GM12878 (cell line): ENCODE results near the gene PDPK1. TPM values are rescaled to one million over a fixed set of nuclear protein-coding genes. Genes with fewer than 3 reads are reported as not detected.

Experiments used
- BCLAF1 ChIP-seq: fragments of 450-650 bp; IDR thresholded peaks from 2 replicates; pipeline ENCODE4 v1.6.1; 2017; ENCODE audit warnings: antibody characterized with exemption, mild to moderate bottlenecking, moderate library complexity
- BRCA1 ChIP-seq: IDR thresholded peaks from 2 replicates; pipeline ENCODE4 v1.6.1; 2011; ENCODE audit warnings: low read depth, low read length, improper control_type of control experiment
- FOXM1 ChIP-seq: IDR thresholded peaks from 2 replicates; pipeline ENCODE4 v1.6.1; 2012; ENCODE audit warnings: low read depth, mild to moderate bottlenecking, inconsistent platforms, low read length, moderate library complexity
- IKZF2 ChIP-seq, 2 experiments: fragments of 450-650 bp; IDR thresholded peaks; 2 replicates each; pipeline ENCODE4 v1.6.1; 2017; ENCODE audit warnings: mild to moderate bottlenecking in 2 of 2, moderate library complexity in 2 of 2
- IRF4 ChIP-seq: IDR thresholded peaks from 2 replicates; pipeline ENCODE4 v1.6.1; 2011; ENCODE audit warnings: low read depth, low read length
- LARP7 ChIP-seq: fragments of 450-650 bp; IDR thresholded peaks from 2 replicates; pipeline ENCODE4 v1.6.1; 2017; ENCODE audit warnings: mild to moderate bottlenecking
- MYB ChIP-seq: fragments of 150-350 bp; IDR thresholded peaks from 2 replicates; pipeline ENCODE4 v1.6.1; 2014; ENCODE audit warnings: mild to moderate bottlenecking, low read depth, low read length, borderline replicate concordance
- POLR2A ChIP-seq: IDR thresholded peaks from 2 replicates; pipeline ENCODE4 v1.6.1; 2011; ENCODE audit warnings: low read depth, mild to moderate bottlenecking, low read length
- SKIL ChIP-seq: fragments of 450-650 bp; IDR thresholded peaks from 2 replicates; pipeline ENCODE4 v1.6.1; 2017; ENCODE audit warnings: mild to moderate bottlenecking, low read depth, inconsistent platforms; ENCODE audit not compliant: poor library complexity, severe bottlenecking
- SMAD1 ChIP-seq: fragments of 450-650 bp; IDR thresholded peaks from 2 replicates; pipeline ENCODE4 v1.6.1; 2018; ENCODE audit warnings: mild to moderate bottlenecking, low read depth; ENCODE audit not compliant: partially characterized antibody
- SMC3 ChIP-seq: IDR thresholded peaks from 2 replicates; pipeline ENCODE4 v1.6.1; 2011; ENCODE audit warnings: low read length, improper control_type of control experiment, borderline replicate concordance
- SPI1 ChIP-seq: IDR thresholded peaks from 2 replicates; pipeline ENCODE4 v1.6.1; 2011; ENCODE audit warnings: low read depth, mild to moderate bottlenecking, low read length, moderate library complexity, borderline replicate concordance; ENCODE audit not compliant: insufficient read depth
- SREBF2 ChIP-seq: IDR thresholded peaks from 2 replicates; pipeline ENCODE4 v1.6.1; 2012; ENCODE audit warnings: mild to moderate bottlenecking, low read length
- TBL1XR1 ChIP-seq: IDR thresholded peaks from 2 replicates; pipeline ENCODE4 v1.6.1; 2012; ENCODE audit warnings: low read depth, low read length, improper control_type of control experiment
- TCF7 ChIP-seq: IDR thresholded peaks from 2 replicates; pipeline ENCODE4 v1.6.1; 2014; ENCODE audit warnings: antibody characterized with exemption, borderline replicate concordance
- ZBTB11 ChIP-seq: fragments of 450-650 bp; formaldehyde crosslinking; IDR thresholded peaks from 2 replicates; pipeline ENCODE4 v1.5.0; 2022; ENCODE audit warnings: mild to moderate bottlenecking, missing genetic modification characterization
- ZBTB40 ChIP-seq: fragments of 450-650 bp; IDR thresholded peaks from 2 replicates; pipeline ENCODE4 v1.6.1; 2016; ENCODE audit warnings: mild to moderate bottlenecking, moderate library complexity, borderline replicate concordance
- polyA plus RNA-seq, 11 experiments: library from polyadenylated mRNA; depleted of rRNA in 4 of 11; unstranded in 6 of 11; stranded (reverse) in 5 of 11; fragments of >200 nt; fragmentation: Nextera tagmentation in 4 of 11; fragmentation: Illumina TruSeq in 1 of 11; extraction: Ambion mirVana in 4 of 11; extraction: Trizol in 1 of 11; gene quantifications; 1 replicate in 1 of 11; 2 replicates in 10 of 11; pipeline versions ENCODE4 v1.2.1 to v1.2.3, GENCODE V29; 2011 to 2016; ENCODE audit warnings: inconsistent platforms in 2 of 11, missing spikeins in 2 of 11, low read depth in 1 of 11
- total RNA-seq, 4 experiments: library from RNA; depleted of rRNA in 3 of 4; stranded (reverse); fragments of >200 nt in 3 of 4; fragmentation: Illumina TruSeq in 1 of 4; extraction: Trizol in 1 of 4; gene quantifications; 2 replicates each; pipeline versions ENCODE4 v1.2.1 to v1.2.3, GENCODE V29; 2013 to 2021

The PDPK1 gene
- total and polyA plus RNA-seq, 10 of the 15 experiments (the other 5 are each of a cell fraction or from before 2014, with no cell fraction given), result 3.9 to 41.3 (median 25.5) TPM

- TF ChIP-seq ZBTB11 (CRISPR knock-in tag) (peak; percentile 91), IKZF2 (IDR thresholded peaks at IDR 0.05) (peak; percentile 37 to 70), POLR2A (peak; percentile 99), SMAD1 (peak; percentile 76), ZBTB40 (peak; percentile 100), BRCA1 (no peak), TCF7 (peak; percentile 52; the same call in 1 of the 2 replicates), FOXM1 (no peak), MYB (no peak; the same call in 1 of the 2 replicates), BCLAF1 (no peak), SKIL (peak; percentile 66), TBL1XR1 (peak; percentile 85), LARP7 (peak; percentile 96), IRF4 (peak; percentile 86), SREBF2 (peak; percentile 79), SMC3 (no peak; the same call in 1 of the 2 replicates), SPI1 (0 out of 2 replicates have a peak, but pooled peaks have one; percentile 11)
Observed at GRCh38 chr16:2603165-2604015, 65.6 kb downstream of the PDPK1 start (continued).
